ENCODE results near the gene GPR173. TPM values are rescaled to one million over a fixed set of nuclear protein-coding genes. Genes with fewer than 3 reads are reported as not detected.

The GPR173 gene
- total RNA-seq, 2 experiments from 2014 or later, result 5.4 to 8.7 TPM

- TF ChIP-seq EZH2phosphoT487 (IDR thresholded peaks at IDR 0.05; ENCODE audit: borderline replicate concordance, low read depth, low read length) (no peak), CTCF (conservative IDR thresholded peaks at IDR 0.05; ENCODE audit: low read length) (no peak)
- H3K4me3 ChIP-seq (ENCODE audit: low read depth, low read length, poor library complexity, severe bottlenecking), result no peak overlapping the region
- H3K9me2 ChIP-seq (ENCODE audit: insufficient read depth, low read length), result no peaks in the 10 kb centered on the region
- no peak overlapping the region for H2AFZ ChIP-seq (ENCODE audit: low read length)
- no peak for DNase-seq (ENCODE audit: low spot score)
- H3K36me3 ChIP-seq (ENCODE audit: insufficient read depth, low read length), result peaks cover 3% of the 10 kb centered on the region; the same call in 1 of the 2 replicates
- no TSS peak for BruUV-seq (replicated peaks)
- no peak overlapping the region for H3K27ac ChIP-seq (ENCODE audit: low read depth, low read length, poor library complexity, severe bottlenecking)
- intact Hi-C loops (cut with micrococcal nuclease; ENCODE audit: unreplicated experiment), result loop anchor here (10.0 kb wide), 1 partner anchor 129 kb away; the partner anchor contains the start of gene KDM5C
- POLR2A ChIA-PET, result no interaction called here
- peaks cover 9% of the 10 kb centered on the region; the same call in 1 of the 2 replicates for H3K79me2 ChIP-seq (ENCODE audit: insufficient read depth, low read depth, low read length)
- CTCF ChIA-PET (ENCODE audit: unreplicated experiment), result no interaction called here
- no peaks in the 10 kb centered on the region for H4K20me1 ChIP-seq (ENCODE audit: insufficient read depth, low read length)
- peaks cover 18% of the 10 kb centered on the region for H3K4me1 ChIP-seq (ENCODE audit: insufficient read depth, low read length, poor library complexity, severe bottlenecking)
- no peaks in the 10 kb centered on the region for H3K9me3 ChIP-seq (ENCODE audit: low read length)
- H3K4me2 ChIP-seq (ENCODE audit: low read length), result peak overlapping the region; percentile 98
Measured at GRCh38 chrX:53095796-53096195, 47.2 kb downstream of the GPR173 start.

GRCh38 chrX:53114864-53115549 is 66.4 kb downstream of the GPR173 start:
- peaks cover 19% of the 10 kb centered on the region for H3K36me3 ChIP-seq (ENCODE audit: insufficient read depth, low read length)
- no peaks in the 10 kb centered on the region for H3K79me2 ChIP-seq (ENCODE audit: insufficient read depth, low read depth, low read length)
- H3K27ac ChIP-seq (ENCODE audit: low read depth, low read length, poor library complexity, severe bottlenecking), result no peak overlapping the region
- no TSS peak for BruUV-seq (replicated peaks)
- no peaks in the 10 kb centered on the region for H3K9me3 ChIP-seq (ENCODE audit: low read length)
- H3K9me2 ChIP-seq (ENCODE audit: insufficient read depth, low read length), result no peaks in the 10 kb centered on the region
- TF ChIP-seq CTCF (conservative IDR thresholded peaks at IDR 0.05; ENCODE audit: low read length) (no peak), EZH2phosphoT487 (IDR thresholded peaks at IDR 0.05; ENCODE audit: borderline replicate concordance, low read depth, low read length) (no peak)
- POLR2A ChIA-PET, result no interaction called here
- CTCF ChIA-PET (ENCODE audit: unreplicated experiment), result no interaction called here
- H3K4me3 ChIP-seq (ENCODE audit: low read depth, low read length, poor library complexity, severe bottlenecking), result no peak overlapping the region
- intact Hi-C loops (cut with micrococcal nuclease; ENCODE audit: unreplicated experiment), result no loop called here
- peaks cover 9% of the 10 kb centered on the region for H3K4me1 ChIP-seq (ENCODE audit: insufficient read depth, low read length, poor library complexity, severe bottlenecking)
- no peak for DNase-seq (ENCODE audit: low spot score)
- no peaks in the 10 kb centered on the region for H4K20me1 ChIP-seq (ENCODE audit: insufficient read depth, low read length)
- H3K4me2 ChIP-seq (ENCODE audit: low read length), result no peak overlapping the region
- no peak overlapping the region for H2AFZ ChIP-seq (ENCODE audit: low read length)

GRCh38 chrX:53115550-53115874 is 66.9 kb downstream of the GPR173 start:
- Histone ChIP-seq H3K27ac (ENCODE audit: low read depth, low read length, poor library complexity, severe bottlenecking) (peak overlapping the region; percentile 10), H3K9me3 (ENCODE audit: low read length) (no peaks in the 10 kb centered on the region), H3K4me2 (ENCODE audit: low read length) (no peak overlapping the region), H2AFZ (ENCODE audit: low read length) (no peak overlapping the region), H3K36me3 (ENCODE audit: insufficient read depth, low read length) (peaks cover 14% of the 10 kb centered on the region), H3K9me2 (ENCODE audit: insufficient read depth, low read length) (no peaks in the 10 kb centered on the region), H3K79me2 (ENCODE audit: insufficient read depth, low read depth, low read length) (no peaks in the 10 kb centered on the region), H4K20me1 (ENCODE audit: insufficient read depth, low read length) (no peaks in the 10 kb centered on the region), H3K4me1 (ENCODE audit: insufficient read depth, low read length, poor library complexity, severe bottlenecking) (peaks cover 9% of the 10 kb centered on the region), H3K4me3 (ENCODE audit: low read depth, low read length, poor library complexity, severe bottlenecking) (no peak overlapping the region)
- BruUV-seq (replicated peaks), result no TSS peak
- ChIA-PET POLR2A (no interaction called here), CTCF (ENCODE audit: unreplicated experiment) (no interaction called here)
- intact Hi-C loops (cut with micrococcal nuclease; ENCODE audit: unreplicated experiment), result no loop called here
- TF ChIP-seq CTCF (conservative IDR thresholded peaks at IDR 0.05; ENCODE audit: low read length) (no peak), EZH2phosphoT487 (IDR thresholded peaks at IDR 0.05; ENCODE audit: borderline replicate concordance, low read depth, low read length) (no peak)
- no peak for DNase-seq (ENCODE audit: low spot score)

Measured in OCI-LY7 (cell line).